ENCODE results near the gene RAP1GAP2.

Gene RAP1GAP2

GRCh38 chr17:2786176-2786881 is 9.9 kb upstream of the RAP1GAP2 start (continued):
- TF ChIP-seq ZSCAN18 (tag by site-specific recombination; IDR thresholded peaks at IDR 0.05), result no peak
- TF ChIP-seq ZNF639 (tag by site-specific recombination; IDR thresholded peaks at IDR 0.05), result peak; percentile 34; the same call in 1 of the 2 replicates
- TF ChIP-seq ZNF677 (tag by site-specific recombination; IDR thresholded peaks at IDR 0.05), result no peak
- TF ChIP-seq ZNF426 (tag by site-specific recombination; IDR thresholded peaks at IDR 0.05), result no peak
- TF ChIP-seq ZNF140 (tag by site-specific recombination; IDR thresholded peaks at IDR 0.05), result no peak
- no peak for TF ChIP-seq ZSCAN16 (tag by site-specific recombination; IDR thresholded peaks at IDR 0.05)
- peak; percentile 76 for TF ChIP-seq YY1 (tag by site-specific recombination; IDR thresholded peaks at IDR 0.05)
- no peak for TF ChIP-seq ZNF623 (tag by site-specific recombination; IDR thresholded peaks at IDR 0.05)
- TF ChIP-seq ZNF843 (tag by site-specific recombination; IDR thresholded peaks at IDR 0.05), result no peak
- TF ChIP-seq ZNF10 (tag by site-specific recombination; IDR thresholded peaks at IDR 0.05), result peak; percentile 95
- TF ChIP-seq ZNF837 (tag by site-specific recombination; IDR thresholded peaks at IDR 0.05), result no peak
- TF ChIP-seq ZNF19 (tag by site-specific recombination; IDR thresholded peaks at IDR 0.05; ENCODE audit: low read depth), result no peak
- TF ChIP-seq ZNF654 (tag by site-specific recombination; IDR thresholded peaks at IDR 0.05; ENCODE audit: low read depth), result peak; percentile 60
- TF ChIP-seq ZNF202 (tag by site-specific recombination; IDR thresholded peaks at IDR 0.05; ENCODE audit: borderline replicate concordance), result no peak
- TF ChIP-seq ATF2 (tag by site-specific recombination; IDR thresholded peaks at IDR 0.05; ENCODE audit: low read depth), result no peak
- no peak for TF ChIP-seq ZSCAN23 (tag by site-specific recombination; IDR thresholded peaks at IDR 0.05)
- TF ChIP-seq ZNF311 (tag by site-specific recombination; IDR thresholded peaks at IDR 0.05; ENCODE audit: borderline replicate concordance), result no peak
- TF ChIP-seq ZNF157 (tag by site-specific recombination; IDR thresholded peaks at IDR 0.05), result no peak
- no peak for TF ChIP-seq PBX3 (CRISPR knock-in tag; IDR thresholded peaks at IDR 0.05)
- TF ChIP-seq ZBTB6 (tag by site-specific recombination; IDR thresholded peaks at IDR 0.05), result no peak
- TF ChIP-seq ZBTB21 (tag by site-specific recombination; IDR thresholded peaks at IDR 0.05), result no peak
- TF ChIP-seq ZNF148 (tag by site-specific recombination; IDR thresholded peaks at IDR 0.05; ENCODE audit: borderline replicate concordance), result no peak
- no peak for TF ChIP-seq ZBTB1 (tag by site-specific recombination; IDR thresholded peaks at IDR 0.05)
- TF ChIP-seq SP2 (tag by site-specific recombination; IDR thresholded peaks at IDR 0.05), result peak; percentile 69
- no peak for TF ChIP-seq ZFP37 (tag by site-specific recombination; IDR thresholded peaks at IDR 0.05)
- no peak for TF ChIP-seq ZNF792 (tag by site-specific recombination; IDR thresholded peaks at IDR 0.05)
- TF ChIP-seq AEBP2 (tag by site-specific recombination; IDR thresholded peaks at IDR 0.05; ENCODE audit: borderline replicate concordance), result no peak
- TF ChIP-seq ZNF24 (tag by site-specific recombination; IDR thresholded peaks at IDR 0.05), result no peak
